ENCODE results near the gene SKIC8.

Gene SKIC8

GRCh38 chr15:78321786-78322185 lies 22.4 kb upstream of the SKIC8 start:
- DNase-seq (ENCODE audit: low spot score): no peak

GRCh38 chr15:78321041-78321570 lies 21.7 kb upstream of the SKIC8 start:
- no peak for DNase-seq (ENCODE audit: low spot score)

- no peak for DNase-seq (ENCODE audit: low spot score)
Measured at GRCh38 chr15:78320183-78320582, 20.8 kb upstream of the SKIC8 start.

- no peak for DNase-seq (ENCODE audit: low spot score)
Measured at GRCh38 chr15:78319588-78319987, 20.2 kb upstream of the SKIC8 start.

GRCh38 chr15:78317145-78317836 lies 17.9 kb upstream of the SKIC8 start:
- peak; percentile 26 for DNase-seq (ENCODE audit: low spot score)

GRCh38 chr15:78316283-78317083 lies 17.1 kb upstream of the SKIC8 start:
- DNase-seq (ENCODE audit: low spot score): no peak

- DNase-seq (ENCODE audit: low spot score): peak; percentile 57
Measured at GRCh38 chr15:78315686-78316282, 16.4 kb upstream of the SKIC8 start.

- no peak for DNase-seq (ENCODE audit: low spot score)
Measured at GRCh38 chr15:78314181-78314581, 14.8 kb upstream of the SKIC8 start.

- no peak for DNase-seq (ENCODE audit: low spot score)
Measured at GRCh38 chr15:78313383-78313782, 14.0 kb upstream of the SKIC8 start.

GRCh38 chr15:78312957-78313356 lies 13.5 kb upstream of the SKIC8 start:
- no peak for DNase-seq (ENCODE audit: low spot score)

GRCh38 chr15:78312536-78312935 lies 13.1 kb upstream of the SKIC8 start:
- no peak for DNase-seq (ENCODE audit: low spot score)

- no peak for DNase-seq (ENCODE audit: low spot score)
Measured at GRCh38 chr15:78311292-78311691, 11.9 kb upstream of the SKIC8 start.

GRCh38 chr15:78308422-78309032 lies 9.1 kb upstream of the SKIC8 start:
- peak; percentile 69 for DNase-seq (ENCODE audit: low spot score)

- no peak for DNase-seq (ENCODE audit: low spot score)
Measured at GRCh38 chr15:78307976-78308375, 8.6 kb upstream of the SKIC8 start.

- peak; percentile 72 for DNase-seq (ENCODE audit: low spot score)
Measured at GRCh38 chr15:78306176-78306774, 6.9 kb upstream of the SKIC8 start.

- DNase-seq (ENCODE audit: low spot score): peak; percentile 75
Measured at GRCh38 chr15:78304216-78305066, 5.0 kb upstream of the SKIC8 start.

- peak; percentile 36 for DNase-seq (ENCODE audit: low spot score)
Measured at GRCh38 chr15:78302579-78303312, 3.3 kb upstream of the SKIC8 start.

- peak; percentile 63 for DNase-seq (ENCODE audit: low spot score)
Measured at GRCh38 chr15:78301828-78302227, 2.4 kb upstream of the SKIC8 start.

- no peak for DNase-seq (ENCODE audit: low spot score)
Measured at GRCh38 chr15:78301326-78301725, 1.9 kb upstream of the SKIC8 start.

- DNase-seq (ENCODE audit: low spot score): no peak
Measured at GRCh38 chr15:78292219-78292618, 7.2 kb downstream of the SKIC8 start.
